Mammary epithelial cell (primary cell): Measurements from ENCODE around the gene ENOX1.

ENCODE experiments used
- CTCF ChIP-seq, 2 donors: IDR thresholded peaks in 1 of 2; conservative IDR thresholded peaks in 1 of 2; 2 replicates each; pipeline ENCODE4 v1.5.1; 2011 to 2012; ENCODE audit warnings: inconsistent platforms in 2 of 2, low read length in 2 of 2, mild to moderate bottlenecking in 2 of 2, control low read depth in 1 of 2, low read depth in 1 of 2; ENCODE audit not compliant: insufficient read depth in 1 of 2; ENCODE audit errors: extremely low read depth in 1 of 2
- EZH2 ChIP-seq: IDR thresholded peaks from 2 replicates; pipeline ENCODE4 v1.6.1; 2012; ENCODE audit warnings: low read length, inconsistent platforms, borderline replicate concordance

GRCh38 chr13:43805071-43805468 lies 18.3 kb upstream of the ENOX1 start:
- TF ChIP-seq CTCF (conservative IDR thresholded peaks at IDR 0.05 in 1 of 2, IDR thresholded peaks at IDR 0.05 in 1 of 2; ENCODE audit: extremely low read depth in 1 of 2, insufficient read depth in 1 of 2, low read depth in 1 of 2, low read length in 2 of 2) (no peak), EZH2 (no peak)
